GM19193 (cell line): Measurements from ENCODE around the gene NECTIN1.
A peak's percentile ranks its signal among the peaks of the same experiment; 100 is the strongest.

Source experiments
- POLR2A ChIP-seq: IDR thresholded peaks from 4 replicates; pipeline ENCODE4 v1.6.1; 2011; ENCODE audit not compliant: insufficient read depth, insufficient read length; ENCODE audit errors: extremely low read depth

The NECTIN1 gene

GRCh38 chr11:119759747-119760412 lies 30.9 kb upstream of the NECTIN1 start:
- TF ChIP-seq POLR2A, result no peak

- no peak for TF ChIP-seq POLR2A
Observed at GRCh38 chr11:119759324-119759723, 30.3 kb upstream of the NECTIN1 start.

GRCh38 chr11:119758291-119758690 lies 29.3 kb upstream of the NECTIN1 start:
- TF ChIP-seq POLR2A, result no peak

- TF ChIP-seq POLR2A, result no peak
Observed at GRCh38 chr11:119757378-119757777, 28.4 kb upstream of the NECTIN1 start.

- no peak for TF ChIP-seq POLR2A
Observed at GRCh38 chr11:119756169-119756865, 27.3 kb upstream of the NECTIN1 start.

GRCh38 chr11:119755356-119756071 lies 26.5 kb upstream of the NECTIN1 start:
- TF ChIP-seq POLR2A, result no peak

- no peak for TF ChIP-seq POLR2A
Observed at GRCh38 chr11:119754656-119755355, 25.8 kb upstream of the NECTIN1 start.

GRCh38 chr11:119754199-119754598 lies 25.2 kb upstream of the NECTIN1 start:
- no peak for TF ChIP-seq POLR2A

GRCh38 chr11:119752946-119753345 lies 23.9 kb upstream of the NECTIN1 start:
- no peak for TF ChIP-seq POLR2A

- TF ChIP-seq POLR2A, result peak; percentile 11
Observed at GRCh38 chr11:119752345-119752871, 23.4 kb upstream of the NECTIN1 start.

GRCh38 chr11:119750056-119750455 lies 21.1 kb upstream of the NECTIN1 start:
- no peak for TF ChIP-seq POLR2A

- no peak for TF ChIP-seq POLR2A
Observed at GRCh38 chr11:119749006-119749565, 20.1 kb upstream of the NECTIN1 start.

- TF ChIP-seq POLR2A, result no peak
Observed at GRCh38 chr11:119747868-119748660, 19.1 kb upstream of the NECTIN1 start.
